A673 (cell line): ENCODE measurements around the gene CTDSP1.

Experiments
- EZH2 ChIP-seq: fragments of 200-600 bp; sonication (generic); IDR thresholded peaks from 2 replicates; pipeline ENCODE4 v1.6.1; 2017; ENCODE audit warnings: borderline replicate concordance, low read depth, mild to moderate bottlenecking, mixed read lengths, antibody characterized with exemption, low read length; ENCODE audit not compliant: poor library complexity, severe bottlenecking
- TF ChIP-seq, protein P1 (sequence below): fragments of 300-800, 200-600 bp; sonication (generic); conservative IDR thresholded peaks from 2 replicates; pipeline ENCODE4 v1.5.1; 2017; ENCODE audit warnings: low read depth, mild to moderate bottlenecking, antibody characterized with exemption, low read length, moderate library complexity, mixed read lengths

DNA sequence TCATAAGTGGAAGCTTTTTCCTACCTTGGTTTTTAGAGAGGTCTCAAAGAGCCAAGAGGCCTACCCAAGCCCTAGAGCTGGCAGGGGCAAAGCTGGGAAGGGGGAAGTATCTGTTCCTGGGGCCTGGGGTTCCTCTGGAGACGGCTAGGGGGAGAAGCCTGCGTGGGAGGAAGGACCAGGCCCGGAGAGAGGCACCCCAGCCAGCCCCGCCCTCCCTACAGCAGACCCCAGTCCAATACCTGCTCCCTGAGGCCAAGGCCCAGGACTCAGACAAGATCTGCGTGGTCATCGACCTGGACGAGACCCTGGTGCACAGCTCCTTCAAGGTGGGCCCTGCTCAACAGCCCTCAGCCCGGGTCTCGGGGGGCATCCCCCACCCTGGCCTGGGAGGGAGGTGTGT is 2.2 kb downstream of the CTDSP1 start:
- TF ChIP-seq, protein P1, sequence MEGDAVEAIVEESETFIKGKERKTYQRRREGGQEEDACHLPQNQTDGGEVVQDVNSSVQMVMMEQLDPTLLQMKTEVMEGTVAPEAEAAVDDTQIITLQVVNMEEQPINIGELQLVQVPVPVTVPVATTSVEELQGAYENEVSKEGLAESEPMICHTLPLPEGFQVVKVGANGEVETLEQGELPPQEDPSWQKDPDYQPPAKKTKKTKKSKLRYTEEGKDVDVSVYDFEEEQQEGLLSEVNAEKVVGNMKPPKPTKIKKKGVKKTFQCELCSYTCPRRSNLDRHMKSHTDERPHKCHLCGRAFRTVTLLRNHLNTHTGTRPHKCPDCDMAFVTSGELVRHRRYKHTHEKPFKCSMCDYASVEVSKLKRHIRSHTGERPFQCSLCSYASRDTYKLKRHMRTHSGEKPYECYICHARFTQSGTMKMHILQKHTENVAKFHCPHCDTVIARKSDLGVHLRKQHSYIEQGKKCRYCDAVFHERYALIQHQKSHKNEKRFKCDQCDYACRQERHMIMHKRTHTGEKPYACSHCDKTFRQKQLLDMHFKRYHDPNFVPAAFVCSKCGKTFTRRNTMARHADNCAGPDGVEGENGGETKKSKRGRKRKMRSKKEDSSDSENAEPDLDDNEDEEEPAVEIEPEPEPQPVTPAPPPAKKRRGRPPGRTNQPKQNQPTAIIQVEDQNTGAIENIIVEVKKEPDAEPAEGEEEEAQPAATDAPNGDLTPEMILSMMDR: no peak
- TF ChIP-seq EZH2: no peak
